Right atrium auricular region (tissue), 2 donors: Measurements from ENCODE around the gene PLGRKT. TPM values are rescaled to one million over a fixed set of nuclear protein-coding genes. Genes with fewer than 3 reads are reported as not detected.
"Not testable (repeated sequence)": the region's sequence is repeated elsewhere in the genome, so short reads cannot be mapped to it uniquely, and the experiment has no call there.

Experiments used
- DNase-seq: peaks from one replicate; pipeline ENCODE4 v3.0.0-alpha.2; 2019; ENCODE audit warnings: low spot score
- H3K27ac ChIP-seq, 2 donors: fragments of 200-600 bp; sonication (generic); 1 replicate in 1 of 2; 2 replicates in 1 of 2; pipeline ENCODE4 v1.5.1; 2016 to 2019
- H3K27me3 ChIP-seq, 2 donors: fragments of 200-600 bp; sonication (generic); one replicate each; pipeline versions ENCODE4 v1.5.1 to v1.6.0; 2017 to 2019
- H3K36me3 ChIP-seq: fragments of 200-600 bp; sonication (generic); one replicate; pipeline ENCODE4 v1.5.1; 2016
- H3K4me1 ChIP-seq, 2 donors: fragments of 200-600 bp; sonication (generic); one replicate each; pipeline versions ENCODE4 v1.5.1 to v1.6.0; 2017 to 2019
- H3K4me3 ChIP-seq, 2 donors: fragments of 200-600 bp; sonication (generic); 1 replicate in 1 of 2; 2 replicates in 1 of 2; pipeline ENCODE4 v1.5.1; 2017 to 2019; ENCODE audit warnings: mild to moderate bottlenecking in 1 of 2, moderate library complexity in 1 of 2
- H3K9me3 ChIP-seq, 2 donors: fragments of 200-600 bp; sonication (generic); one replicate each; pipeline ENCODE4 v1.5.1; 2019
- total RNA-seq, 2 donors: library from RNA; depleted of rRNA; stranded (reverse); fragments of >200 nt; gene quantifications; one replicate each; pipeline ENCODE4 v1.1.0, GENCODE V29; 2016
- TF ChIP-seq, protein P1 (sequence below), 2 donors: fragments of 200-600 bp; sonication (generic); IDR thresholded peaks; one replicate each; pipeline ENCODE4 v1.5.1; 2019; ENCODE audit warnings: antibody characterized with exemption in 2 of 2

The PLGRKT gene
- total RNA-seq, 2 donors from 2014 or later, result 17.6 to 30.4 TPM

GRCh38 chr9:5440426-5440825, 2.7 kb upstream of the PLGRKT start:
- Histone ChIP-seq H3K27me3 (no peaks in the 10 kb centered on the region), H3K4me3 (no peak overlapping the region), H3K4me1 (peaks cover 0 to 19% of the 10 kb centered on the region in 2 donors), H3K27ac (no peak overlapping the region), H3K36me3 (peaks cover 4% of the 10 kb centered on the region), H3K9me3 (no peaks in the 10 kb centered on the region)
- TF ChIP-seq, protein P1, sequence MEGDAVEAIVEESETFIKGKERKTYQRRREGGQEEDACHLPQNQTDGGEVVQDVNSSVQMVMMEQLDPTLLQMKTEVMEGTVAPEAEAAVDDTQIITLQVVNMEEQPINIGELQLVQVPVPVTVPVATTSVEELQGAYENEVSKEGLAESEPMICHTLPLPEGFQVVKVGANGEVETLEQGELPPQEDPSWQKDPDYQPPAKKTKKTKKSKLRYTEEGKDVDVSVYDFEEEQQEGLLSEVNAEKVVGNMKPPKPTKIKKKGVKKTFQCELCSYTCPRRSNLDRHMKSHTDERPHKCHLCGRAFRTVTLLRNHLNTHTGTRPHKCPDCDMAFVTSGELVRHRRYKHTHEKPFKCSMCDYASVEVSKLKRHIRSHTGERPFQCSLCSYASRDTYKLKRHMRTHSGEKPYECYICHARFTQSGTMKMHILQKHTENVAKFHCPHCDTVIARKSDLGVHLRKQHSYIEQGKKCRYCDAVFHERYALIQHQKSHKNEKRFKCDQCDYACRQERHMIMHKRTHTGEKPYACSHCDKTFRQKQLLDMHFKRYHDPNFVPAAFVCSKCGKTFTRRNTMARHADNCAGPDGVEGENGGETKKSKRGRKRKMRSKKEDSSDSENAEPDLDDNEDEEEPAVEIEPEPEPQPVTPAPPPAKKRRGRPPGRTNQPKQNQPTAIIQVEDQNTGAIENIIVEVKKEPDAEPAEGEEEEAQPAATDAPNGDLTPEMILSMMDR (IDR thresholded peaks at IDR 0.05), result no peak
- DNase-seq, result no peak

DNA sequence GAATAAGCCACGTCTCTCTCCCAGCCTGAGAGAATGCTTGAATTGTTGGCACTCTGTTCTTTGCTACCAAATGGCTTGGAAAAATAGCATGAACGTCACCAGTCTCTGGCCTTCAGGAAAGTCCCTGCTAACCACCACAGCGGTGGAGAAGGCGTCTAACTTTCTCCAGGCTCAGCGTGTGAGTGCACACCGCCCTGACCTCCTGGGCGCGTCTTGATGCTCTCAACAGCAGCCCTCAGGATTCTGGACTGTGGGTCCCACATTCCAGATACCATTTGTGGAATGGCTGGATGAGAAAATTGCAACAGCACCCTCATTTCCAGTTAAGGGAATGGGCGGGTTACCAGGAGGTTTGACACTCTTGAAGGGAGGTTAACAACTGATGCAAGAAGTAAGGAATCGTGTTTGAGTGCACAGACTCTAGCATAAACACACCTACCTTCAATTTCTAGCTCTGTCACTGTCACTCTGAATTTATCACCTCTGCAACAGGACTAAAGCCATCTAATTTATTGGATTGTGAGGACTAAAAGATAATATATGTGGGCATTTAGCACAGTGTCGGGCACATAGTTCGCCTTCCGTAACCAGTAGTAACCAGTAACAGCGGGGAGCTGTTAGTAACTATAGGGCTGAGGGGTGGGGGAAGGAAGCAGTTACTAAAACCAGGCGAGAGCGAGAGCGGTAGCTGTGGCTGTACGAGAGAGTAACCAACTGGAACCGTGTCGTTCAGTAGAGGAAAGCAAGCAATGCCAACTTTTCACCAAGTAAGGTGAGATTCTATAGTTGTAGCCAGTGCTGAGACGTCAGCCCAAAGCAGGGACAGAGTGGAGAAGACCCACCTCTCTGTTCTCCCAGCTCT, 807 bp upstream of the PLGRKT start:
- peak overlapping the region; percentile 91 to 93 for H3K27ac ChIP-seq
- peaks cover 4% of the 10 kb centered on the region for H3K36me3 ChIP-seq
- TF ChIP-seq, protein P1 (IDR thresholded peaks at IDR 0.05), result no peak
- no peaks in the 10 kb centered on the region for H3K27me3 ChIP-seq
- no peak for DNase-seq
- peak overlapping the region; percentile 62 to 74 for H3K4me3 ChIP-seq
- peaks cover 0 to 19% of the 10 kb centered on the region in 2 donors for H3K4me1 ChIP-seq
- H3K9me3 ChIP-seq, result no peaks in the 10 kb centered on the region

DNA sequence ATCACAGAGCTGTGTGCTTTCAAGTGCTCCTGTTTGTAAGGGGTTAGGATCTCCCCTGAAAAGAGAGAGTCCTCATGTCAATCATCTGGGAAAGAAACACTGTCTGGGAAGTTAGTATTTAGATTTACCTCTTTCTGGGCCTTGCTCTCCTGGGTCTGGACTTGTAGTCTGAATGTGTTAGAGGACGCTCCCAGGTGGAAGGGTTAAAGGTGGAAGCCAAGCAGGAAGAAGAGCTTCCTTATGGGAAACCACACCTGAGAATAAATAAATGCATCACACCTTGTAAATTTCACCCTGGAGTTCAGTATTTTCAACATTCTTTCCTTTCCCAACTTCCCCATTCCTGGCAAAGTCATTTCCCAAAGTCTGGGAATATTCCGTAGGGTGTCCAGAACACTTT, 1.3 kb downstream of the PLGRKT start:
- TF ChIP-seq, protein P1 (IDR thresholded peaks at IDR 0.05), result no peak
- Histone ChIP-seq H3K27ac (peak overlapping the region; percentile 91 to 93), H3K36me3 (peaks cover 4% of the 10 kb centered on the region), H3K27me3 (no peaks in the 10 kb centered on the region), H3K4me1 (peaks cover 0 to 19% of the 10 kb centered on the region in 2 donors), H3K9me3 (no peaks in the 10 kb centered on the region), H3K4me3 (no peak overlapping the region)
- no peak for DNase-seq

DNA sequence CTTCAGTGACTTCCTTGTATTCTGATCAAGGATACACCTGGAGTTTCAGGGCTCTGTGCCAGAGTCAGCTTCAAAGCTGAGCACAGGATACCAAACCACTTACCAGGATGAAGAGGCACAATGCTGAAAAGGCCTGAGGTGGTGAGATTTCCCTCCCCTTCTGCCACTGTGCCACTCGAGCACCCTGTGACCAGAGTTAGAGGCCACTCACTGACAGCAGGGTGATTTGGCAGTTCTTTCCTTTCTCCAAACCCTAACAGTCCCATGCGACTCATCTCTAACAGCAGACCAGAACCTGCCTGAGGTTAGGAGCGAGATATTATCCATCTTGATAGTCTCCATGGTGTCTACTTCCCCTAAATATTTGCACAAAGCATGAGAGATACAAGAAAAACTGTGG, 1.8 kb downstream of the PLGRKT start:
- TF ChIP-seq, protein P1 (IDR thresholded peaks at IDR 0.05), result no peak
- peaks cover 4% of the 10 kb centered on the region for H3K36me3 ChIP-seq
- no peaks in the 10 kb centered on the region for H3K27me3 ChIP-seq
- peaks cover 0 to 19% of the 10 kb centered on the region in 2 donors for H3K4me1 ChIP-seq
- H3K9me3 ChIP-seq, result no peaks in the 10 kb centered on the region
- H3K27ac ChIP-seq, result no peak overlapping the region
- no peak overlapping the region for H3K4me3 ChIP-seq
- no peak for DNase-seq

DNA sequence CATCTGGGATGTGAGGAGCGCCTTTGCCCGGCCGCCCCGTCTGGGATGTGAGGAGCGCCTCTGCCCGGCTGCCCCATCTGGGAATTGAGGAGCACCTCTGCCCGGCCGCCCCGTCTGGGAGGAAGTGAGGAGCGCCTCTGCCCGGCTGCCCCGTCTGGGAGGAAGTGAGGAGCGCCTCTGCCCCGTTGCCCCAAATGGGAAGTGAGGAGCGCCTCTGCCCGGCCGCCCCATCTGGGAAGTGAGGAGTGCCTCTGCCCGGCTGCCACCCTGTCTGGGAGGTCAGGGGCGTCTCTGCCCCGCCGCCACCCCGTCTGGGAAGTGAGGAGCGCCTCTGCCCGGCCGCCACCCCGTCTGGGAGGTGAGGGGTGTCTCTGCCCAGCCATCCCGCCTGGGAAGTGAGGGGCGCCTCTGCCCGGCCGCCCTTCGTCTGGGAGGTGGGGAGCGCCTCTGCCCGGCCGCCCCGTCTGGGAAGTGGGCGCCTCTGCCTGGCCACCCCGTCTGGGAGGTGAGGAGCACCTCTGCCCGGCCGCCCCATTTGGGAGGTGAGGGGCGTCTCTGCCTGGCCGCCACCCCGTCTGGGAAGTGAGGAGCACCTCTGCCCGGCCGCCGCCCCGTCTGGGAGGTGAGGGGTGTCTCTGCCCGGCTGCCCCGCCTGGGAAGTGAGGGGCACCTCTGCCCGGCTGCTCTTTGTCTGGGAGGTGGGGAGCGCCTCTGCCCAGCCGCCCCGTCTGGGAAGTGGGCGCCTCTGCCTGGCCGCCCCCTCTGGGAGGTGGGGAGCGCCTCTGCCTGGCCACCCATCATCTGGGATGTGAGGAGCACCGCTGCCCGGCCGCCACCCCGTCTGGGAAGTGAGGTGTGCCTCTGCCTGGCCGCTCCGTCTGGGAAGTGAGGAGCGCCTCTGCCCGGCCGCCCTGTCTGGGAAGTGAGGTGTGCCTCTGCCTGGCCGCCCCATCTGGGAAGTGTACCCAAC, 3.6 kb downstream of the PLGRKT start:
- peaks cover 0 to 19% of the 10 kb centered on the region in 2 donors for H3K4me1 ChIP-seq
- H3K4me3 ChIP-seq, H3K36me3 ChIP-seq, H3K27ac ChIP-seq, H3K9me3 ChIP-seq, DNase-seq, H3K27me3 ChIP-seq: not testable (repeated sequence)

DNA sequence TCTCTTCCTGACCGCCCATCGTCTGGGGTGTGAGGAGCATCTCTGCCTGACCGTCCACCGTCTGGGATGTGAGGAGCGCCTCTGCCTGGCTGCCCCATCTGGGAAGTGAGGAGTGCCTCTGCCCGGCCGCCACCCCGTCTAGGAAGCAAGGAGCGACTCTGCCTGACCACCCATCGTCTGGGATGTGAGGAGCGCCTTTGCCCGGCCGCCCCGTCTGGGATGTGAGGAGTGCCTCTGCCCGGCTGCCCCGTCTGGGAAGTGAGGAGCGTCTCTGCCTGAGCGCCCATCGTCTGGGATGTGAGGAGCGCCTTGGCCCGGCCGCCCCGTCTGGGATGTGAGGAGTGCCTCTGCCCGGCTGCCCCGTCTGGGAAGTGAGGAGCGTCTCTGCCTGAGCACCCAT, 4.4 kb downstream of the PLGRKT start:
- not testable (repeated sequence) for H3K36me3 ChIP-seq, H3K4me3 ChIP-seq, H3K27me3 ChIP-seq, H3K27ac ChIP-seq, DNase-seq, H3K9me3 ChIP-seq
- peaks cover 0 to 14% of the 10 kb centered on the region in 2 donors for H3K4me1 ChIP-seq

DNA sequence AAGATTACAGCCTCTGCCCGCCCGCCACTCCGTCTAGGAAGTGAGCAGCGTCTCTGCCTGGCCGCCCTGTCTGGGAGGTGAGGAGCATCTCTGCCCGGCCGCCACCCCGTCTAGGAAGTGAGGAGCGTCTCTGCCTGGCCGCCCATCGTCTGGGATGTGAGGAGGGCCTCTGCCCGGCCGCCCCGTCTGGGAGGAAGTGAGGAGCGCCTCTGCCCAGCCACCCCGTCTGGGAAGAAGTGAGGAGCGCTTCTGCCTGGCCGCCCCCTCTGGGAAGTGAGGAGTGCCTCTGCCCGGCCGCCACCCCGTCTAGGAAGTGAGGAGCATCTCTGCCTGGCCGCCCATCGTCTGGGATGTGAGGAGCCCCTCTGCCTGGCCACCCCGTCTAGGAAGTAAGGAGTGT, 4.8 kb downstream of the PLGRKT start:
- not testable (repeated sequence) for DNase-seq, H3K27me3 ChIP-seq, H3K36me3 ChIP-seq, H3K27ac ChIP-seq, H3K4me3 ChIP-seq, H3K9me3 ChIP-seq
- H3K4me1 ChIP-seq, result peaks cover 0 to 10% of the 10 kb centered on the region in 2 donors
